ENCODE results near the gene TCEA2. TPM values are rescaled to one million over a fixed set of nuclear protein-coding genes. Genes with fewer than 3 reads are reported as not detected.

The TCEA2 gene
- total RNA-seq, 2 donors from 2014 or later: 20.0 to 21.0 TPM

GRCh38 chr20:64056889-64057627 is 5.9 kb upstream of the TCEA2 start:
- Mint-ChIP-seq H3K36me3 (ENCODE audit: low read depth) (peaks cover 2% of the 10 kb centered on the region), H3K4me1 (peaks cover 15% of the 10 kb centered on the region), H3K27me3 (peaks cover 18% of the 10 kb centered on the region), H3K4me3 (peak overlapping the region; percentile 81), H3K27ac (no peak overlapping the region)
- peak; percentile 53 for ATAC-seq
- no peak for DNase-seq
- H3K9me3 ChIP-seq (ENCODE audit: control insufficient read depth, low read length, poor library complexity, severe bottlenecking): no peaks in the 10 kb centered on the region

GRCh38 chr20:64057628-64058498 is 5.1 kb upstream of the TCEA2 start:
- peak; percentile 83 for ATAC-seq
- Mint-ChIP-seq H3K36me3 (ENCODE audit: low read depth) (peaks cover 2% of the 10 kb centered on the region), H3K4me3 (peak overlapping the region; percentile 81), H3K4me1 (peaks cover 16% of the 10 kb centered on the region), H3K27ac (no peak overlapping the region), H3K27me3 (peaks cover 16% of the 10 kb centered on the region)
- DNase-seq: peak; percentile 59 to 77 (median 65)
- H3K9me3 ChIP-seq (ENCODE audit: control insufficient read depth, low read length, poor library complexity, severe bottlenecking): no peaks in the 10 kb centered on the region

GRCh38 chr20:64058536-64058935 is 4.5 kb upstream of the TCEA2 start:
- Mint-ChIP-seq H3K27ac (no peak overlapping the region), H3K4me3 (no peak overlapping the region), H3K27me3 (peaks cover 10% of the 10 kb centered on the region), H3K4me1 (peaks cover 18% of the 10 kb centered on the region), H3K36me3 (ENCODE audit: low read depth) (peaks cover under 1% of the 10 kb centered on the region)
- ATAC-seq: no peak
- H3K9me3 ChIP-seq (ENCODE audit: control insufficient read depth, low read length, poor library complexity, severe bottlenecking): no peaks in the 10 kb centered on the region
- no peak for DNase-seq

GRCh38 chr20:64062276-64062595 is 762 bp upstream of the TCEA2 start:
- no peaks in the 10 kb centered on the region for H3K36me3 Mint-ChIP-seq (ENCODE audit: low read depth)
- H3K4me1 Mint-ChIP-seq: peaks cover 37% of the 10 kb centered on the region
- no peak overlapping the region for H3K4me3 Mint-ChIP-seq
- ATAC-seq (no peak), DNase-seq (no peak)
- no peaks in the 10 kb centered on the region for H3K9me3 ChIP-seq (ENCODE audit: control insufficient read depth, low read length, poor library complexity, severe bottlenecking)
- H3K27me3 Mint-ChIP-seq: no peaks in the 10 kb centered on the region
- peak overlapping the region; percentile 47 for H3K27ac Mint-ChIP-seq

- Mint-ChIP-seq H3K27ac (peak overlapping the region; percentile 83), H3K36me3 (ENCODE audit: low read depth) (no peaks in the 10 kb centered on the region), H3K4me3 (peak overlapping the region; percentile 91), H3K27me3 (no peaks in the 10 kb centered on the region), H3K4me1 (peaks cover 37% of the 10 kb centered on the region)
- no peak for DNase-seq
- no peak for ATAC-seq
- H3K9me3 ChIP-seq (ENCODE audit: control insufficient read depth, low read length, poor library complexity, severe bottlenecking): no peaks in the 10 kb centered on the region
Observed at GRCh38 chr20:64063389-64064144, 569 bp downstream of the TCEA2 start.

GRCh38 chr20:64064145-64064698 is 1.2 kb downstream of the TCEA2 start:
- H3K9me3 ChIP-seq (ENCODE audit: control insufficient read depth, low read length, poor library complexity, severe bottlenecking): no peaks in the 10 kb centered on the region
- H3K27me3 Mint-ChIP-seq: no peaks in the 10 kb centered on the region
- peak overlapping the region; percentile 83 for H3K27ac Mint-ChIP-seq
- ATAC-seq (no peak), DNase-seq (no peak)
- H3K36me3 Mint-ChIP-seq (ENCODE audit: low read depth): no peaks in the 10 kb centered on the region
- peaks cover 37% of the 10 kb centered on the region for H3K4me1 Mint-ChIP-seq
- H3K4me3 Mint-ChIP-seq: peak overlapping the region; percentile 91

GRCh38 chr20:64065062-64065973 is 2.3 kb downstream of the TCEA2 start:
- no peaks in the 10 kb centered on the region for H3K9me3 ChIP-seq (ENCODE audit: control insufficient read depth, low read length, poor library complexity, severe bottlenecking)
- Mint-ChIP-seq H3K4me1 (peaks cover 37% of the 10 kb centered on the region), H3K27ac (peak overlapping the region; percentile 90), H3K27me3 (no peaks in the 10 kb centered on the region), H3K36me3 (ENCODE audit: low read depth) (no peaks in the 10 kb centered on the region), H3K4me3 (peak overlapping the region; percentile 77)
- DNase-seq (no peak), ATAC-seq (no peak)

GRCh38 chr20:64065974-64066343 is 3.0 kb downstream of the TCEA2 start:
- DNase-seq (peak in 2 of 3 donors; percentile 42 to 44), ATAC-seq (peak; percentile 65)
- Mint-ChIP-seq H3K4me1 (peaks cover 37% of the 10 kb centered on the region), H3K4me3 (peak overlapping the region; percentile 77), H3K36me3 (ENCODE audit: low read depth) (no peaks in the 10 kb centered on the region), H3K27ac (peak overlapping the region; percentile 90), H3K27me3 (no peaks in the 10 kb centered on the region)
- H3K9me3 ChIP-seq (ENCODE audit: control insufficient read depth, low read length, poor library complexity, severe bottlenecking): no peaks in the 10 kb centered on the region

GRCh38 chr20:64067005-64067632 is 4.1 kb downstream of the TCEA2 start:
- peaks cover 41% of the 10 kb centered on the region for H3K4me1 Mint-ChIP-seq
- DNase-seq (no peak), ATAC-seq (no peak)
- H3K4me3 Mint-ChIP-seq: peak overlapping the region; percentile 50
- H3K27ac Mint-ChIP-seq: peak overlapping the region; percentile 90
- no peaks in the 10 kb centered on the region for H3K9me3 ChIP-seq (ENCODE audit: control insufficient read depth, low read length, poor library complexity, severe bottlenecking)
- H3K27me3 Mint-ChIP-seq: no peaks in the 10 kb centered on the region
- H3K36me3 Mint-ChIP-seq (ENCODE audit: low read depth): no peaks in the 10 kb centered on the region

- DNase-seq (no peak), ATAC-seq (no peak)
- peak overlapping the region; percentile 9 for H3K4me3 Mint-ChIP-seq
- no peaks in the 10 kb centered on the region for H3K36me3 Mint-ChIP-seq (ENCODE audit: low read depth)
- peaks cover 42% of the 10 kb centered on the region for H3K4me1 Mint-ChIP-seq
- H3K27me3 Mint-ChIP-seq: no peaks in the 10 kb centered on the region
- no peaks in the 10 kb centered on the region for H3K9me3 ChIP-seq (ENCODE audit: control insufficient read depth, low read length, poor library complexity, severe bottlenecking)
- H3K27ac Mint-ChIP-seq: peak overlapping the region; percentile 53
Observed at GRCh38 chr20:64067733-64068307, 4.8 kb downstream of the TCEA2 start.

- no peak overlapping the region for H3K4me3 Mint-ChIP-seq
- no peaks in the 10 kb centered on the region for H3K9me3 ChIP-seq (ENCODE audit: control insufficient read depth, low read length, poor library complexity, severe bottlenecking)
- DNase-seq: no peak
- peaks cover 40% of the 10 kb centered on the region for H3K4me1 Mint-ChIP-seq
- H3K27me3 Mint-ChIP-seq: no peaks in the 10 kb centered on the region
- no peak for ATAC-seq
- no peaks in the 10 kb centered on the region for H3K36me3 Mint-ChIP-seq (ENCODE audit: low read depth)
- peak overlapping the region; percentile 53 for H3K27ac Mint-ChIP-seq
Observed at GRCh38 chr20:64068386-64069208, 5.6 kb downstream of the TCEA2 start.

All from T-helper 17 cell (primary cell).